Endothelial cell of umbilical vein (primary cell): ENCODE results near the gene PDXDC1. TPM values are rescaled to one million over a fixed set of nuclear protein-coding genes. Genes with fewer than 3 reads are reported as not detected.

Experiments
- BruUV-seq: library from RNA; stranded (reverse); fragments of 400-500 nt; replicated peaks from 2 replicates; lab custom pipeline; 2021; lab: Mats Ljungman, UMichigan
- CTCF ChIA-PET: fragments of 300-600, 350-600 bp; sonication (Branson Sonifier 250); formaldehyde crosslinking; loops from one replicate; lab custom pipeline; 2021; ENCODE audit warnings: antibody characterized with exemption, inconsistent platforms; lab: Charles Lee
- POLR2A ChIA-PET: fragments of 300-600, 350-600 bp; sonication (Branson Sonifier 250); formaldehyde crosslinking; loops from one replicate; lab custom pipeline; 2021; ENCODE audit warnings: antibody characterized with exemption, inconsistent platforms; lab: Charles Lee
- DNase-seq: peaks from one replicate; pipeline ENCODE4 v3.0.0-alpha.2; 2011; ENCODE audit warnings: low read depth, low spot score
- FAIRE-seq: peaks from 2 replicates; lab custom pipeline; 2011; peaks lifted over from hg19 to GRCh38; lab: Jason Lieb, UNC
- H2AFZ ChIP-seq: 2 replicates; pipeline ENCODE4 v1.6.0; 2012; ENCODE audit warnings: low read depth, low read length, control low read depth, inconsistent platforms
- H3K27ac ChIP-seq: 2 replicates; pipeline ENCODE4 v1.5.1; 2011; ENCODE audit warnings: low read depth, mild to moderate bottlenecking, control low read depth, low read length, moderate library complexity; ENCODE audit not compliant: insufficient read depth
- H3K27me3 ChIP-seq, 2 experiments: 2 replicates each; pipeline versions ENCODE4 v1.6.0 to v1.6.1; 2011; ENCODE audit warnings: low read length in 2 of 2, mixed read lengths in 1 of 2; ENCODE audit not compliant: control insufficient read depth in 2 of 2, insufficient read depth in 2 of 2
- H3K36me3 ChIP-seq, 2 experiments: 2 replicates in 1 of 2; 3 replicates in 1 of 2; pipeline ENCODE4 v1.5.1; 2011; ENCODE audit warnings: low read length in 2 of 2, mild to moderate bottlenecking in 1 of 2, moderate library complexity in 1 of 2; ENCODE audit not compliant: control insufficient read depth in 2 of 2, insufficient read depth in 2 of 2; ENCODE audit errors: extremely low read depth in 1 of 2
- H3K4me1 ChIP-seq: 3 replicates; pipeline ENCODE4 v1.5.1; 2011; ENCODE audit warnings: mild to moderate bottlenecking, low read length; ENCODE audit not compliant: control insufficient read depth, insufficient read depth; ENCODE audit errors: extremely low read depth
- H3K4me2 ChIP-seq: 2 replicates; pipeline ENCODE4 v1.6.1; 2011; ENCODE audit warnings: low read length, control low read depth, mixed read lengths; ENCODE audit not compliant: insufficient read depth
- H3K4me3 ChIP-seq, 3 experiments: fragments of 200-600 bp in 1 of 3; sonication (generic), shearing (Covaris generic) in 1 of 3; replicated peaks in 1 of 3; 2 replicates each; pipeline ENCODE4 v1.5.1; 2011 to 2016; ENCODE audit warnings: control low read depth in 3 of 3, low read length in 3 of 3, mild to moderate bottlenecking in 2 of 3, inconsistent platforms in 1 of 3, low read depth in 1 of 3, moderate library complexity in 1 of 3; ENCODE audit not compliant: insufficient read depth in 1 of 3
- H3K79me2 ChIP-seq: 2 replicates; pipeline ENCODE4 v1.6.0; 2012; ENCODE audit warnings: low read length, inconsistent platforms; ENCODE audit not compliant: control insufficient read depth, insufficient read depth
- H3K9ac ChIP-seq: replicated peaks from 2 replicates; pipeline ENCODE3; 2011; ENCODE audit warnings: low read length, control low read depth; ENCODE audit not compliant: insufficient read depth; ENCODE audit errors: extremely low read depth
- H3K9me1 ChIP-seq: replicated peaks from 3 replicates; pipeline ENCODE4 v1.6.0; 2011; ENCODE audit warnings: mild to moderate bottlenecking, low read length; ENCODE audit not compliant: control insufficient read depth, insufficient read depth; ENCODE audit errors: extremely low read depth
- H3K9me3 ChIP-seq: replicated peaks from 2 replicates; pipeline ENCODE4 v1.5.1; 2012; ENCODE audit warnings: low read length, inconsistent platforms; ENCODE audit not compliant: control insufficient read depth, insufficient read depth
- H4K20me1 ChIP-seq: replicated peaks from 2 replicates; pipeline ENCODE3; 2011; ENCODE audit warnings: mild to moderate bottlenecking, low read length; ENCODE audit not compliant: control insufficient read depth, insufficient read depth; ENCODE audit errors: extremely low read depth
- CTCF ChIP-seq, 2 donors: IDR thresholded peaks; 1 replicate in 1 of 2; 2 replicates in 1 of 2; pipeline ENCODE4 v1.5.1; 2011; ENCODE audit warnings: low read length in 2 of 2, mild to moderate bottlenecking in 2 of 2, moderate library complexity in 2 of 2, control low read depth in 1 of 2, inconsistent platforms in 1 of 2, low read depth in 1 of 2; ENCODE audit not compliant: insufficient read depth in 1 of 2; ENCODE audit errors: extremely low read depth in 1 of 2
- EZH2 ChIP-seq: IDR thresholded peaks from 2 replicates; pipeline ENCODE4 v1.6.1; 2012; ENCODE audit warnings: borderline replicate concordance, low read depth, mild to moderate bottlenecking, moderate library complexity, low read length, inconsistent platforms; ENCODE audit not compliant: severe bottlenecking
- FOS ChIP-seq: IDR thresholded peaks from 2 replicates; pipeline ENCODE4 v1.6.1; 2011; ENCODE audit warnings: mild to moderate bottlenecking, low read length, moderate library complexity, borderline replicate concordance; ENCODE audit not compliant: insufficient read depth
- GATA2 ChIP-seq: IDR thresholded peaks from 2 replicates; pipeline ENCODE4 v1.7.0; 2011; ENCODE audit warnings: low read depth, mild to moderate bottlenecking, moderate library complexity, mixed read lengths, low read length; ENCODE audit not compliant: insufficient read length, insufficient read depth
- JUN ChIP-seq: IDR thresholded peaks from 2 replicates; pipeline ENCODE4 v1.6.1; 2011; ENCODE audit warnings: borderline replicate concordance, low read depth; ENCODE audit not compliant: insufficient read length, insufficient read depth
- MAX ChIP-seq: IDR thresholded peaks from 2 replicates; pipeline ENCODE4 v1.6.1; 2011; ENCODE audit not compliant: insufficient read depth, insufficient read length
- MYC ChIP-seq: IDR thresholded peaks from one replicate; pipeline ENCODE4 v1.6.1; 2011; ENCODE audit warnings: mild to moderate bottlenecking, low read depth, low read length
- POLR2A ChIP-seq: IDR thresholded peaks from 2 replicates; pipeline ENCODE4 v1.6.1; 2012; ENCODE audit warnings: low read depth, mild to moderate bottlenecking, control low read depth, low read length
- POLR2AphosphoS5 ChIP-seq: IDR thresholded peaks from 2 replicates; pipeline ENCODE4 v1.6.1; 2012; ENCODE audit warnings: low read depth, mild to moderate bottlenecking, control low read depth, low read length, moderate library complexity; ENCODE audit not compliant: insufficient read depth
- dilution Hi-C: fragments of 300-500 bp; cut with MboI; formaldehyde crosslinking; loops from one replicate; pipeline ENCODE4 v1.15.0; 2019; ENCODE audit warnings: low sequenced_read_pairs; ENCODE audit not compliant: extremely low pct_ligation_motif_present
- intact Hi-C: fragments of 100-400 bp; cut with micrococcal nuclease; formaldehyde crosslinking; loops from one replicate; pipeline ENCODE4 v1.10.0; 2022
- polyA plus RNA-seq, 4 experiments: library from polyadenylated mRNA; depleted of rRNA in 3 of 4; stranded (reverse) in 3 of 4; unstranded in 1 of 4; fragments of >200 nt; gene quantifications; 2 replicates each; pipeline versions ENCODE4 v1.2.1 to v1.2.3, GENCODE V29; 2011 to 2012; ENCODE audit warnings: missing spikeins in 1 of 4
- total RNA-seq: library from RNA; stranded (reverse); gene quantifications from 2 replicates; pipeline ENCODE4 v1.2.3, GENCODE V29; 2021

PDXDC1 gene
- total and polyA plus RNA-seq, 2 donors (not counting 3 experiments of a cell fraction or from before 2014, with no cell fraction given), result 44.6 to 78.9 TPM

GRCh38 chr16:15053904-15054303, 79.1 kb downstream of the PDXDC1 start:
- Histone ChIP-seq H3K9ac (no peak overlapping the region), H3K4me1 (peaks cover 20% of the 10 kb centered on the region), H3K9me1 (no peaks in the 10 kb centered on the region), H3K79me2 (peaks cover 44% of the 10 kb centered on the region), H4K20me1 (no peaks in the 10 kb centered on the region), H3K4me2 (no peak overlapping the region), H3K9me3 (no peaks in the 10 kb centered on the region), H3K27ac (no peak overlapping the region), H3K4me3 (no peak overlapping the region), H3K27me3 (no peaks in the 10 kb centered on the region), H3K36me3 (peaks cover under 1 to 1% of the 10 kb centered on the region in 2 experiments), H2AFZ (no peak overlapping the region)
- BruUV-seq, result no TSS peak
- FAIRE-seq (no peak), DNase-seq (no peak)
- dilution Hi-C loops, result no loop called here
- TF ChIP-seq CTCF (IDR thresholded peaks at IDR 0.05; ENCODE audit: extremely low read depth in 1 of 2, insufficient read depth in 1 of 2, low read depth in 1 of 2, low read length in 2 of 2) (no peak), GATA2 (no peak), POLR2AphosphoS5 (no peak), MYC (no peak), POLR2A (no peak), MAX (no peak), EZH2 (no peak), JUN (no peak), FOS (no peak)
- ChIA-PET POLR2A (no interaction called here), CTCF (no interaction called here)
- intact Hi-C loops, result loop anchor here (10.0 kb wide), 1 partner anchor 79 kb away; the partner anchor contains the start of gene PDXDC1
